22Rv1 (cell line): ENCODE measurements around the gene NAB2.

Experiments used
- ZFX ChIP-seq: fragments of 450-650 bp; IDR thresholded peaks from 2 replicates; pipeline ENCODE4 v1.6.1; 2017; ENCODE audit warnings: antibody characterized with exemption, borderline replicate concordance
- TF ChIP-seq, protein P1 (sequence below): fragments of 450-650 bp; IDR thresholded peaks from 2 replicates; pipeline ENCODE4 v1.5.1; 2017; ENCODE audit warnings: mild to moderate bottlenecking

DNA sequence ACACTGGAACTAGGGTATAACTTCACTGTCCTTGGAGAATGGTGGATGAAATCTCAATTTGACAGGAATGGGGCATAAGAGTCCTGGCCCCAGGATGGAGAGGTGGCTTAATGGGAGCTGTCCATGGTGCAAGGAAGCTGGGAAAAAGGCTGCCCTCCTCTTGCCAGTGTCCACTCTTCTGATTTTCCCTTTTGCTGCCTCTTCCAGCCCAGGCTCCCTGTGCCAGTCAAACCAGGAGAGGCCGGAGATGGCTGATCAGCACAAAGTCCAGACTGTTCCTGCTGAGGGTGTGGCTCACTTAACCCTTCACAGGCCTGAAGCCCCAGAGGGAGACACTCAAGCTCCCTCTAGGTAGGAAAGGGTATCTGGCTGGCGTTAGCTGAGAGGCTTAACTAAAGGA, 39.0 kb upstream of the NAB2 start, which contains the start of gene MYO1A:
- TF ChIP-seq, protein P1, sequence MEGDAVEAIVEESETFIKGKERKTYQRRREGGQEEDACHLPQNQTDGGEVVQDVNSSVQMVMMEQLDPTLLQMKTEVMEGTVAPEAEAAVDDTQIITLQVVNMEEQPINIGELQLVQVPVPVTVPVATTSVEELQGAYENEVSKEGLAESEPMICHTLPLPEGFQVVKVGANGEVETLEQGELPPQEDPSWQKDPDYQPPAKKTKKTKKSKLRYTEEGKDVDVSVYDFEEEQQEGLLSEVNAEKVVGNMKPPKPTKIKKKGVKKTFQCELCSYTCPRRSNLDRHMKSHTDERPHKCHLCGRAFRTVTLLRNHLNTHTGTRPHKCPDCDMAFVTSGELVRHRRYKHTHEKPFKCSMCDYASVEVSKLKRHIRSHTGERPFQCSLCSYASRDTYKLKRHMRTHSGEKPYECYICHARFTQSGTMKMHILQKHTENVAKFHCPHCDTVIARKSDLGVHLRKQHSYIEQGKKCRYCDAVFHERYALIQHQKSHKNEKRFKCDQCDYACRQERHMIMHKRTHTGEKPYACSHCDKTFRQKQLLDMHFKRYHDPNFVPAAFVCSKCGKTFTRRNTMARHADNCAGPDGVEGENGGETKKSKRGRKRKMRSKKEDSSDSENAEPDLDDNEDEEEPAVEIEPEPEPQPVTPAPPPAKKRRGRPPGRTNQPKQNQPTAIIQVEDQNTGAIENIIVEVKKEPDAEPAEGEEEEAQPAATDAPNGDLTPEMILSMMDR: no peak
- no peak for TF ChIP-seq ZFX
